ENCODE data around the gene CAPZB. TPM values are rescaled to one million over a fixed set of nuclear protein-coding genes. Genes with fewer than 3 reads are reported as not detected.

The CAPZB gene
- total and polyA plus RNA-seq, 4 donors: 230 to 297 (median 272) TPM

GRCh38 chr1:19391596-19391981 lies 93.8 kb downstream of the CAPZB start:
- DNase-seq: no peak
- no peaks in the 10 kb centered on the region for H3K4me1 ChIP-seq (ENCODE audit: control insufficient read depth in 1 of 2, insufficient read depth in 2 of 2, low read length in 2 of 2)
- intact Hi-C loops (cut with DNase I): loop anchor here (2.0 to 5.0 kb wide), 3 partner anchors 91 to 261 kb away; no protein-coding TSS in a partner anchor
- H3K4me3 ChIP-seq (ENCODE audit: low read length in 2 of 2): no peak overlapping the region
- ATAC-seq (ENCODE audit: low FRiP score): peak; percentile 4
- no peaks in the 10 kb centered on the region for H3K36me3 ChIP-seq (ENCODE audit: control insufficient read depth in 1 of 2, insufficient read depth in 2 of 2, low read length in 1 of 2)
- no peaks in the 10 kb centered on the region for H3K9me3 ChIP-seq (ENCODE audit: control insufficient read depth, low read length)
- peak overlapping the region in 1 of 2 donors; percentile 23 for H3K27ac ChIP-seq (ENCODE audit: low read depth in 1 of 2, low read length in 2 of 2)
- H3K27me3 ChIP-seq (ENCODE audit: control insufficient read depth in 1 of 2, insufficient read depth in 2 of 2, low read length in 1 of 2): no peaks in the 10 kb centered on the region
- WGBS, 2 donors: 20 to 22% methylated on average over 10 of the region's 10 CpGs

- Histone ChIP-seq H3K4me3 (ENCODE audit: low read length in 2 of 2) (no peak overlapping the region), H3K27ac (ENCODE audit: low read depth in 1 of 2, low read length in 2 of 2) (peak overlapping the region; percentile 58 to 92), H3K4me1 (ENCODE audit: control insufficient read depth in 1 of 2, insufficient read depth in 2 of 2, low read length in 2 of 2) (peaks cover under 1 to 2% of the 10 kb centered on the region in 2 donors), H3K36me3 (ENCODE audit: control insufficient read depth in 1 of 2, insufficient read depth in 2 of 2, low read length in 1 of 2) (no peaks in the 10 kb centered on the region), H3K9me3 (ENCODE audit: control insufficient read depth, low read length) (no peaks in the 10 kb centered on the region), H3K27me3 (ENCODE audit: control insufficient read depth in 1 of 2, insufficient read depth in 2 of 2, low read length in 1 of 2) (no peaks in the 10 kb centered on the region)
- intact Hi-C loops (cut with DNase I): loop anchor here (2.0 to 5.0 kb wide), 3 partner anchors 92 to 261 kb away; no protein-coding TSS in a partner anchor
- peak; percentile 70 for ATAC-seq (ENCODE audit: low FRiP score)
- peak in 1 of 2 donors; percentile 80 for DNase-seq
- WGBS, 2 donors: 4 to 5% methylated on average over 17 of the region's 17 CpGs
Observed at GRCh38 chr1:19390901-19391595, 94.3 kb downstream of the CAPZB start.

GRCh38 chr1:19390166-19390850 lies 95.0 kb downstream of the CAPZB start:
- Histone ChIP-seq H3K4me1 (ENCODE audit: control insufficient read depth in 1 of 2, insufficient read depth in 2 of 2, low read length in 2 of 2) (peaks cover 2 to 7% of the 10 kb centered on the region in 2 donors), H3K9me3 (ENCODE audit: control insufficient read depth, low read length) (no peaks in the 10 kb centered on the region), H3K27ac (ENCODE audit: low read depth in 1 of 2, low read length in 2 of 2) (peak overlapping the region; percentile 58 to 92), H3K36me3 (ENCODE audit: control insufficient read depth in 1 of 2, insufficient read depth in 2 of 2, low read length in 1 of 2) (no peaks in the 10 kb centered on the region), H3K27me3 (ENCODE audit: control insufficient read depth in 1 of 2, insufficient read depth in 2 of 2, low read length in 1 of 2) (no peaks in the 10 kb centered on the region), H3K4me3 (ENCODE audit: low read length in 2 of 2) (no peak overlapping the region)
- ATAC-seq (ENCODE audit: low FRiP score): no peak
- DNase-seq: peak in 1 of 2 donors; percentile 40
- 66 to 72% methylated on average over 19 of the region's 19 CpGs for WGBS, 2 donors
- intact Hi-C loops (cut with DNase I): loop anchor here (2.0 to 5.0 kb wide), 3 partner anchors 92 to 262 kb away; no protein-coding TSS in a partner anchor

GRCh38 chr1:19388980-19389379 lies 96.4 kb downstream of the CAPZB start:
- no peak for ATAC-seq (ENCODE audit: low FRiP score)
- H3K27ac ChIP-seq (ENCODE audit: low read depth in 1 of 2, low read length in 2 of 2): peak overlapping the region in 1 of 2 donors; percentile 75

GRCh38 chr1:19387045-19387467 lies 98.3 kb downstream of the CAPZB start:
- H3K4me3 ChIP-seq (ENCODE audit: low read length in 2 of 2): no peak overlapping the region
- H3K9me3 ChIP-seq (ENCODE audit: control insufficient read depth, low read length): no peaks in the 10 kb centered on the region
- DNase-seq (peak in 1 of 2 donors; percentile 39), ATAC-seq (ENCODE audit: low FRiP score) (no peak)
- intact Hi-C loops (cut with DNase I): loop anchor here in 1 of 2 donors (5.0 to 10.0 kb wide), 2 partner anchors 208 to 265 kb away; a partner anchor contains a TSS
- no peaks in the 10 kb centered on the region for H3K36me3 ChIP-seq (ENCODE audit: control insufficient read depth in 1 of 2, insufficient read depth in 2 of 2, low read length in 1 of 2)
- H3K4me1 ChIP-seq (ENCODE audit: control insufficient read depth in 1 of 2, insufficient read depth in 2 of 2, low read length in 2 of 2): peaks cover 2 to 9% of the 10 kb centered on the region in 2 donors
- no peaks in the 10 kb centered on the region for H3K27me3 ChIP-seq (ENCODE audit: control insufficient read depth in 1 of 2, insufficient read depth in 2 of 2, low read length in 1 of 2)
- WGBS, 2 donors: 90 to 91% methylated on average over 4 of the region's 4 CpGs
- H3K27ac ChIP-seq (ENCODE audit: low read depth in 1 of 2, low read length in 2 of 2): peak overlapping the region in 1 of 2 donors; percentile 70

More at GRCh38 chr1:19388980-19389379, 96.4 kb downstream of the CAPZB start:
- H3K27me3 ChIP-seq (ENCODE audit: control insufficient read depth in 1 of 2, insufficient read depth in 2 of 2, low read length in 1 of 2): no peaks in the 10 kb centered on the region
- peak in 1 of 2 donors; percentile 69 for DNase-seq
- intact Hi-C loops (cut with DNase I): loop anchor here in 1 of 2 donors (5.0 to 10.0 kb wide), 2 partner anchors 206 to 263 kb away; a partner anchor contains a TSS
- H3K36me3 ChIP-seq (ENCODE audit: control insufficient read depth in 1 of 2, insufficient read depth in 2 of 2, low read length in 1 of 2): no peaks in the 10 kb centered on the region
- H3K4me3 ChIP-seq (ENCODE audit: low read length in 2 of 2): no peak overlapping the region
- WGBS, 2 donors: 11 to 15% methylated on average over 9 of the region's 9 CpGs
- peaks cover 2 to 9% of the 10 kb centered on the region in 2 donors for H3K4me1 ChIP-seq (ENCODE audit: control insufficient read depth in 1 of 2, insufficient read depth in 2 of 2, low read length in 2 of 2)
- no peaks in the 10 kb centered on the region for H3K9me3 ChIP-seq (ENCODE audit: control insufficient read depth, low read length)

GRCh38 chr1:19385869-19386591 lies 99.3 kb downstream of the CAPZB start:
- Histone ChIP-seq H3K36me3 (ENCODE audit: control insufficient read depth in 1 of 2, insufficient read depth in 2 of 2, low read length in 1 of 2) (no peaks in the 10 kb centered on the region), H3K27ac (ENCODE audit: low read depth in 1 of 2, low read length in 2 of 2) (peak overlapping the region; percentile 46 to 82), H3K27me3 (ENCODE audit: control insufficient read depth in 1 of 2, insufficient read depth in 2 of 2, low read length in 1 of 2) (no peaks in the 10 kb centered on the region), H3K4me3 (ENCODE audit: low read length in 2 of 2) (no peak overlapping the region), H3K9me3 (ENCODE audit: control insufficient read depth, low read length) (no peaks in the 10 kb centered on the region), H3K4me1 (ENCODE audit: control insufficient read depth in 1 of 2, insufficient read depth in 2 of 2, low read length in 2 of 2) (peaks cover 2 to 9% of the 10 kb centered on the region in 2 donors)
- DNase-seq (peak in 1 of 2 donors; percentile 82), ATAC-seq (ENCODE audit: low FRiP score) (peak; percentile 74)
- WGBS, 2 donors: 7 to 14% methylated on average over 15 of the region's 15 CpGs
- intact Hi-C loops (cut with DNase I): loop anchor here in 1 of 2 donors (5.0 to 10.0 kb wide), 2 partner anchors 209 to 266 kb away; a partner anchor contains a TSS

- WGBS, 2 donors: 64 to 86% methylated on average over 9 of the region's 9 CpGs
- Histone ChIP-seq H3K36me3 (ENCODE audit: control insufficient read depth in 1 of 2, insufficient read depth in 2 of 2, low read length in 1 of 2) (no peaks in the 10 kb centered on the region), H3K27ac (ENCODE audit: low read depth in 1 of 2, low read length in 2 of 2) (peak overlapping the region; percentile 37 to 82), H3K4me3 (ENCODE audit: low read length in 2 of 2) (no peak overlapping the region), H3K4me1 (ENCODE audit: control insufficient read depth in 1 of 2, insufficient read depth in 2 of 2, low read length in 2 of 2) (peaks cover 2 to 9% of the 10 kb centered on the region in 2 donors), H3K9me3 (ENCODE audit: control insufficient read depth, low read length) (no peaks in the 10 kb centered on the region), H3K27me3 (ENCODE audit: control insufficient read depth in 1 of 2, insufficient read depth in 2 of 2, low read length in 1 of 2) (no peaks in the 10 kb centered on the region)
- intact Hi-C loops (cut with DNase I): loop anchor here in 1 of 2 donors (5.0 to 10.0 kb wide), 2 partner anchors 210 to 267 kb away; a partner anchor contains a TSS
- DNase-seq (peak in 1 of 2 donors; percentile 24), ATAC-seq (ENCODE audit: low FRiP score) (no peak)
Observed at GRCh38 chr1:19385221-19385620, 100.1 kb downstream of the CAPZB start.

GRCh38 chr1:19384772-19385187 lies 100.6 kb downstream of the CAPZB start:
- intact Hi-C loops (cut with DNase I): loop anchor here in 1 of 2 donors (5.0 to 10.0 kb wide), 2 partner anchors 210 to 268 kb away; a partner anchor contains a TSS
- H3K4me1 ChIP-seq (ENCODE audit: control insufficient read depth in 1 of 2, insufficient read depth in 2 of 2, low read length in 2 of 2): peaks cover 2 to 9% of the 10 kb centered on the region in 2 donors
- no peaks in the 10 kb centered on the region for H3K9me3 ChIP-seq (ENCODE audit: control insufficient read depth, low read length)
- no peak overlapping the region for H3K4me3 ChIP-seq (ENCODE audit: low read length in 2 of 2)
- DNase-seq (peak in 1 of 2 donors; percentile 6), ATAC-seq (ENCODE audit: low FRiP score) (no peak)
- peak overlapping the region in 1 of 2 donors; percentile 82 for H3K27ac ChIP-seq (ENCODE audit: low read depth in 1 of 2, low read length in 2 of 2)
- WGBS, 2 donors: 94 to 96% methylated on average over 7 of the region's 7 CpGs
- H3K27me3 ChIP-seq (ENCODE audit: control insufficient read depth in 1 of 2, insufficient read depth in 2 of 2, low read length in 1 of 2): no peaks in the 10 kb centered on the region
- H3K36me3 ChIP-seq (ENCODE audit: control insufficient read depth in 1 of 2, insufficient read depth in 2 of 2, low read length in 1 of 2): no peaks in the 10 kb centered on the region

Measured in aorta (tissue), 5 donors.